Spleen (tissue), 11 donors: Measurements from ENCODE around the gene PGS1. TPM values are rescaled to one million over a fixed set of nuclear protein-coding genes. Genes with fewer than 3 reads are reported as not detected.

Source experiments
- DNase-seq: peaks from one replicate; pipeline ENCODE4 v3.0.0-alpha.2; 2020
- H3K27ac ChIP-seq, 8 donors: fragments of 200-600 bp; sonication (generic) in 7 of 8; 1 replicate in 4 of 8; 2 replicates in 4 of 8; pipeline versions ENCODE4 v1.5.0 to v1.8.0; 2016 to 2021; ENCODE audit warnings: inconsistent platforms in 4 of 8, mild to moderate bottlenecking in 4 of 8, moderate library complexity in 1 of 8
- H3K27me3 ChIP-seq, 7 donors: fragments of 200-600 bp; sonication (generic) in 6 of 7; replicated peaks in 1 of 7; 1 replicate in 4 of 7; 2 replicates in 3 of 7; pipeline versions ENCODE4 v1.5.0 to v1.8.0; 2016 to 2021; ENCODE audit warnings: inconsistent platforms in 3 of 7, mild to moderate bottlenecking in 1 of 7
- H3K36me3 ChIP-seq, 6 donors: fragments of 200-600 bp; sonication (generic) in 5 of 6; 1 replicate in 4 of 6; 2 replicates in 2 of 6; pipeline versions ENCODE4 v1.5.0 to v1.8.0; 2016 to 2021; ENCODE audit warnings: inconsistent platforms in 2 of 6
- H3K4me1 ChIP-seq, 6 donors: fragments of 200-600 bp; sonication (generic) in 5 of 6; 1 replicate in 3 of 6; 2 replicates in 3 of 6; pipeline versions ENCODE4 v1.5.0 to v1.8.0; 2016 to 2021; ENCODE audit warnings: inconsistent platforms in 3 of 6
- H3K4me3 ChIP-seq, 8 donors: fragments of 200-600 bp; sonication (generic) in 7 of 8; 1 replicate in 4 of 8; 2 replicates in 4 of 8; pipeline versions ENCODE4 v1.5.0 to v1.8.0; 2016 to 2021; ENCODE audit warnings: inconsistent platforms in 4 of 8, mild to moderate bottlenecking in 4 of 8, moderate library complexity in 2 of 8
- H3K9me3 ChIP-seq, 8 donors: fragments of 200-600 bp; sonication (generic) in 7 of 8; 1 replicate in 4 of 8; 2 replicates in 4 of 8; pipeline versions ENCODE4 v1.5.0 to v1.8.0; 2016 to 2021; ENCODE audit warnings: inconsistent platforms in 4 of 8
- POLR2A ChIP-seq, 3 donors: fragments of 450-650 bp; IDR thresholded peaks; one replicate each; pipeline ENCODE4 v1.5.1; 2017; ENCODE audit warnings: antibody characterized with exemption in 3 of 3, mild to moderate bottlenecking in 1 of 3
- POLR2AphosphoS5 ChIP-seq, 3 donors: sonication (generic); formaldehyde crosslinking; IDR thresholded peaks; one replicate each; pipeline ENCODE4 v1.5.1; 2017; ENCODE audit warnings: antibody characterized with exemption in 3 of 3
- whole genome bisulfite sequencing, 5 donors: extraction: QIAGEN DNeasy Blood & Tissue Kit in 3 of 5; methylation state at CpG; one replicate each; pipeline versions ENCODE4 v1.1.5 to v1.1.7; 2013 to 2018; 5-methylcytosine and 5-hydroxymethylcytosine counted together
- intact Hi-C: fragments of 100-400 bp; cut with DNase I; formaldehyde crosslinking; loops from one replicate; pipeline ENCODE4 v1.15.0; 2023; ENCODE audit warnings: low total_unique reads
- polyA plus RNA-seq, 3 donors: library from polyadenylated mRNA; stranded (reverse); fragments of 200-250 nt; gene quantifications; one replicate each; pipeline ENCODE4 v1.2.1, GENCODE V29; 2013
- total RNA-seq, 7 donors: library from RNA; depleted of rRNA in 3 of 7; stranded (reverse); fragments of >200 nt in 3 of 7; fragmentation: NEBNext Ultra II Directional in 4 of 7; extraction: Animal tissue kit (Norgen Biotek cat#: 25700) in 4 of 7; gene quantifications; one replicate each; pipeline versions ENCODE4 v1.1.0 to v1.2.1, GENCODE V29; 2016 to 2021
- TF ChIP-seq, protein P1 (sequence below), 11 experiments: fragments of 200-600 bp in 7 of 11; fragments of 450-650 bp in 4 of 11; sonication (generic) in 4 of 11; IDR thresholded peaks in 8 of 11; conservative IDR thresholded peaks in 3 of 11; 1 replicate in 7 of 11; 2 replicates in 4 of 11; pipeline versions ENCODE4 v1.4.0 to v1.8.0; 2016 to 2021; ENCODE audit warnings: antibody characterized with exemption in 11 of 11, inconsistent platforms in 4 of 11, mild to moderate bottlenecking in 1 of 11
- donor health status: healthy with polysubstance abuse.
- donor health status: DM: no; HTN: no; CAD: no; lungs with moderate emphysema.
- donor health status: DM: no; HTN: no; CAD: no.
- donor health status: Bipolar disorder and iron deficiency.
- donor health status: healthy.
- donor health status: DM: no; HTN: no; CAD: no.
- donor health status: DM: yes; HTN: yes; CAD: no.

The PGS1 gene
- total and polyA plus RNA-seq, 10 donors = 20.0 to 217 (median 109) TPM

- TF ChIP-seq, protein P1, sequence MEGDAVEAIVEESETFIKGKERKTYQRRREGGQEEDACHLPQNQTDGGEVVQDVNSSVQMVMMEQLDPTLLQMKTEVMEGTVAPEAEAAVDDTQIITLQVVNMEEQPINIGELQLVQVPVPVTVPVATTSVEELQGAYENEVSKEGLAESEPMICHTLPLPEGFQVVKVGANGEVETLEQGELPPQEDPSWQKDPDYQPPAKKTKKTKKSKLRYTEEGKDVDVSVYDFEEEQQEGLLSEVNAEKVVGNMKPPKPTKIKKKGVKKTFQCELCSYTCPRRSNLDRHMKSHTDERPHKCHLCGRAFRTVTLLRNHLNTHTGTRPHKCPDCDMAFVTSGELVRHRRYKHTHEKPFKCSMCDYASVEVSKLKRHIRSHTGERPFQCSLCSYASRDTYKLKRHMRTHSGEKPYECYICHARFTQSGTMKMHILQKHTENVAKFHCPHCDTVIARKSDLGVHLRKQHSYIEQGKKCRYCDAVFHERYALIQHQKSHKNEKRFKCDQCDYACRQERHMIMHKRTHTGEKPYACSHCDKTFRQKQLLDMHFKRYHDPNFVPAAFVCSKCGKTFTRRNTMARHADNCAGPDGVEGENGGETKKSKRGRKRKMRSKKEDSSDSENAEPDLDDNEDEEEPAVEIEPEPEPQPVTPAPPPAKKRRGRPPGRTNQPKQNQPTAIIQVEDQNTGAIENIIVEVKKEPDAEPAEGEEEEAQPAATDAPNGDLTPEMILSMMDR (IDR thresholded peaks at IDR 0.05 in 8 of 11, conservative IDR thresholded peaks at IDR 0.05 in 3 of 11) = no peak
- TF ChIP-seq POLR2AphosphoS5 (IDR thresholded peaks at IDR 0.05) (no peak), POLR2A (IDR thresholded peaks at IDR 0.05) (no peak)
- Histone ChIP-seq H3K9me3 (no peaks in the 10 kb centered on the region), H3K4me3 (no peak overlapping the region), H3K27ac (peak overlapping the region in 3 of 8 donors; percentile 88 to 92 (median 88)), H3K4me1 (peaks cover 42 to 98% (median 86%) of the 10 kb centered on the region in 6 donors), H3K36me3 (no peaks in the 10 kb centered on the region), H3K27me3 (peaks cover 0 to 6% (median 0%) of the 10 kb centered on the region in 7 donors)
- WGBS, 5 donors = 70 to 89% (median 87%) methylated on average over 8 of the region's 8 CpGs
- DNase-seq = no peak
- intact Hi-C loops = no loop called here
Observed at GRCh38 chr17:78345172-78345571, 33.3 kb upstream of the PGS1 start.

GRCh38 chr17:78345791-78346494 lies 32.5 kb upstream of the PGS1 start:
- Histone ChIP-seq H3K27ac (peak overlapping the region in 2 of 8 donors; percentile 88 to 92), H3K27me3 (peaks cover 0 to 6% (median 0%) of the 10 kb centered on the region in 7 donors), H3K4me1 (peaks cover 42 to 98% (median 88%) of the 10 kb centered on the region in 6 donors), H3K36me3 (no peaks in the 10 kb centered on the region), H3K4me3 (no peak overlapping the region), H3K9me3 (no peaks in the 10 kb centered on the region)
- intact Hi-C loops = no loop called here
- 84 to 91% (median 86%) methylated on average over 10 of the region's 10 CpGs for WGBS, 5 donors
- no peak for DNase-seq
- no peak for TF ChIP-seq POLR2A (IDR thresholded peaks at IDR 0.05)

GRCh38 chr17:78346605-78347250 lies 31.7 kb upstream of the PGS1 start:
- TF ChIP-seq POLR2AphosphoS5 (IDR thresholded peaks at IDR 0.05) (no peak), POLR2A (IDR thresholded peaks at IDR 0.05) (no peak)
- TF ChIP-seq, protein P1 (IDR thresholded peaks at IDR 0.05 in 8 of 11, conservative IDR thresholded peaks at IDR 0.05 in 3 of 11) = no peak
- peaks cover 44 to 99% (median 86%) of the 10 kb centered on the region in 6 donors for H3K4me1 ChIP-seq
- H3K27ac ChIP-seq = no peak overlapping the region

DNA sequence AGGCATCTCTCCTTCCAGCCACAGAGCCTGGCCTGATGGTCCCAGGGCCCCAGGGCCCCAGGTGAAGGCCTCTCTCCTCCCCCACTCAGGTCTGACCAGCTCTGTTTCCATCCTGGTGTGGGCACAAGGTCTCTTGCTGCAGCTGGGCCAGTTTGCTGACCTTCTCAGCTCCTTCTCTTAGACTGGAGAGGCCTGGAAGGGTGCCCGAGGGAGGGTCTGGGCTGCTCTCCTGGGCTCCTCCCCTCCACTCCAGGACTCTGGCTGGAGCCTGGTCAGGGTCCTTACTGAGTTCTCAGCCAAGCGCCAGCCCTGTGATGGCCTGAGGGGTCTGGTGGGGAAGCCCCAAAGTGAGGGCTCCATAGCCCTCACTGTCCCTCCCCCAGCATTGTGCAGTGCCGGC lies 31.0 kb upstream of the PGS1 start:
- intact Hi-C loops = no loop called here
- Histone ChIP-seq H3K27ac (peak overlapping the region in 1 of 8 donors; percentile 18), H3K4me1 (peaks cover 46 to 100% (median 87%) of the 10 kb centered on the region in 6 donors), H3K36me3 (no peaks in the 10 kb centered on the region), H3K4me3 (no peak overlapping the region), H3K27me3 (no peaks in the 10 kb centered on the region), H3K9me3 (no peaks in the 10 kb centered on the region)
- TF ChIP-seq, protein P1 (IDR thresholded peaks at IDR 0.05 in 8 of 11, conservative IDR thresholded peaks at IDR 0.05 in 3 of 11) = no peak
- no peak for TF ChIP-seq POLR2A (IDR thresholded peaks at IDR 0.05)
- TF ChIP-seq POLR2AphosphoS5 (IDR thresholded peaks at IDR 0.05) = no peak
- 78 to 88% (median 86%) methylated on average over 3 of the region's 3 CpGs for WGBS, 5 donors
- DNase-seq = no peak

More at GRCh38 chr17:78346605-78347250, 31.7 kb upstream of the PGS1 start:
- H3K9me3 ChIP-seq = no peaks in the 10 kb centered on the region
- H3K27me3 ChIP-seq = no peaks in the 10 kb centered on the region
- WGBS, 5 donors = 94 to 97% (median 95%) methylated on average over 13 of the region's 13 CpGs
- no peak overlapping the region for H3K4me3 ChIP-seq
- intact Hi-C loops = no loop called here
- H3K36me3 ChIP-seq = no peaks in the 10 kb centered on the region
- no peak for DNase-seq
